Measurements from ENCODE around the gene ROPN1L.

DNA sequence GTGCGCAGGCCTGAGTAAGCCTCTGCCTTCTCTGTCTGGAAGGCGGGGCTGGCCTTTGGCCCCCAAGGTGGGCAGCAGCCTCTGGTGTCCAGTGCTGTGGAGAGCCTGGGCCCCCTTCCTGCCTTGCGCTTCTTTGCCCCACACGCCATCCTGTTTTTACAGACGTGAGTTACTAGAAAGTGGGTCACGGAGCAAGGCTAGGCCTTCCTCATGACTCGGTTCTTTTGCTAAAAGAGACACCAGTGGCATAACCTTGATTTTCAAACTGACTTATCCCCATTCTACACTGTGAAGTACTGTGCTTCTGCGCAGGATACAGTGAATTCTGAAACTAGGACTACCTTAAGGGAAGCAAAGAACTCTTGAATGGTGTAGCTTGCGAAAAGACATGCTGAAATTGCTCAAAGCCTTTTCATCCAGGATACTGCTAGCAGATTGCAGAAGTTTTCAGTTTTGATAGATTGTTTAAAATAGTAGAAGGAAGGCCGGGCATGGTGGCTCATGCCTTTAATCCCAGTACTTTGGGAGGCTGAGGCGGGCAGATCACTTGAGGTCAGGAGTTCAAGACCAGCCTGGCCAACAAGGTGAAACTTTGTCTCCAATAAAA, 7.2 kb downstream of the ROPN1L start:
- TF ChIP-seq MAFK (IDR thresholded peaks at IDR 0.05; ENCODE audit: low read depth, low read length) (no peak), GABPA (IDR thresholded peaks at IDR 0.05; ENCODE audit: borderline replicate concordance, insufficient read depth, low read length) (no peak), SP1 (IDR thresholded peaks at IDR 0.05; ENCODE audit: low read depth, low read length) (no peak), JUN (IDR thresholded peaks at IDR 0.05; ENCODE audit: low read depth, low read length) (no peak), BRCA1 (IDR thresholded peaks at IDR 0.05; ENCODE audit: low read depth, low read length) (no peak), TAF1 (IDR thresholded peaks at IDR 0.05; ENCODE audit: low read depth, low read length) (no peak), POLR2A (IDR thresholded peaks at IDR 0.05; ENCODE audit: control extremely low read depth in 1 of 2, low read depth in 2 of 2, low read length in 2 of 2) (no peak), TCF12 (IDR thresholded peaks at IDR 0.05; ENCODE audit: low read depth, low read length) (no peak), ZNF274 (IDR thresholded peaks at IDR 0.05; ENCODE audit: borderline replicate concordance, extremely low read depth, low read length) (no peak), SIN3A (conservative IDR thresholded peaks at IDR 0.05 in 1 of 2, IDR thresholded peaks at IDR 0.05 in 1 of 2; ENCODE audit: low read depth in 1 of 2, low read length in 2 of 2) (no peak)
- TF ChIP-seq, protein P1, sequence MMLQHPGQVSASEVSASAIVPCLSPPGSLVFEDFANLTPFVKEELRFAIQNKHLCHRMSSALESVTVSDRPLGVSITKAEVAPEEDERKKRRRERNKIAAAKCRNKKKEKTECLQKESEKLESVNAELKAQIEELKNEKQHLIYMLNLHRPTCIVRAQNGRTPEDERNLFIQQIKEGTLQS (IDR thresholded peaks at IDR 0.05; ENCODE audit: insufficient read depth, low read depth, low read length) = no peak
- TF ChIP-seq, protein P2, sequence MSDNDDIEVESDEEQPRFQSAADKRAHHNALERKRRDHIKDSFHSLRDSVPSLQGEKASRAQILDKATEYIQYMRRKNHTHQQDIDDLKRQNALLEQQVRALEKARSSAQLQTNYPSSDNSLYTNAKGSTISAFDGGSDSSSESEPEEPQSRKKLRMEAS (IDR thresholded peaks at IDR 0.05) = no peak
- TF ChIP-seq, protein P3, sequence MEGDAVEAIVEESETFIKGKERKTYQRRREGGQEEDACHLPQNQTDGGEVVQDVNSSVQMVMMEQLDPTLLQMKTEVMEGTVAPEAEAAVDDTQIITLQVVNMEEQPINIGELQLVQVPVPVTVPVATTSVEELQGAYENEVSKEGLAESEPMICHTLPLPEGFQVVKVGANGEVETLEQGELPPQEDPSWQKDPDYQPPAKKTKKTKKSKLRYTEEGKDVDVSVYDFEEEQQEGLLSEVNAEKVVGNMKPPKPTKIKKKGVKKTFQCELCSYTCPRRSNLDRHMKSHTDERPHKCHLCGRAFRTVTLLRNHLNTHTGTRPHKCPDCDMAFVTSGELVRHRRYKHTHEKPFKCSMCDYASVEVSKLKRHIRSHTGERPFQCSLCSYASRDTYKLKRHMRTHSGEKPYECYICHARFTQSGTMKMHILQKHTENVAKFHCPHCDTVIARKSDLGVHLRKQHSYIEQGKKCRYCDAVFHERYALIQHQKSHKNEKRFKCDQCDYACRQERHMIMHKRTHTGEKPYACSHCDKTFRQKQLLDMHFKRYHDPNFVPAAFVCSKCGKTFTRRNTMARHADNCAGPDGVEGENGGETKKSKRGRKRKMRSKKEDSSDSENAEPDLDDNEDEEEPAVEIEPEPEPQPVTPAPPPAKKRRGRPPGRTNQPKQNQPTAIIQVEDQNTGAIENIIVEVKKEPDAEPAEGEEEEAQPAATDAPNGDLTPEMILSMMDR (IDR thresholded peaks at IDR 0.05; ENCODE audit: control extremely low read depth in 1 of 3, insufficient read depth in 1 of 3, low read depth in 1 of 3, low read length in 3 of 3) = no peak
- TF ChIP-seq, protein P4, sequence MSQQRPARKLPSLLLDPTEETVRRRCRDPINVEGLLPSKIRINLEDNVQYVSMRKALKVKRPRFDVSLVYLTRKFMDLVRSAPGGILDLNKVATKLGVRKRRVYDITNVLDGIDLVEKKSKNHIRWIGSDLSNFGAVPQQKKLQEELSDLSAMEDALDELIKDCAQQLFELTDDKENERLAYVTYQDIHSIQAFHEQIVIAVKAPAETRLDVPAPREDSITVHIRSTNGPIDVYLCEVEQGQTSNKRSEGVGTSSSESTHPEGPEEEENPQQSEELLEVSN (IDR thresholded peaks at IDR 0.05) = no peak

All from H1 (cell line).